ENCODE data around the gene UBTD1.

DNA sequence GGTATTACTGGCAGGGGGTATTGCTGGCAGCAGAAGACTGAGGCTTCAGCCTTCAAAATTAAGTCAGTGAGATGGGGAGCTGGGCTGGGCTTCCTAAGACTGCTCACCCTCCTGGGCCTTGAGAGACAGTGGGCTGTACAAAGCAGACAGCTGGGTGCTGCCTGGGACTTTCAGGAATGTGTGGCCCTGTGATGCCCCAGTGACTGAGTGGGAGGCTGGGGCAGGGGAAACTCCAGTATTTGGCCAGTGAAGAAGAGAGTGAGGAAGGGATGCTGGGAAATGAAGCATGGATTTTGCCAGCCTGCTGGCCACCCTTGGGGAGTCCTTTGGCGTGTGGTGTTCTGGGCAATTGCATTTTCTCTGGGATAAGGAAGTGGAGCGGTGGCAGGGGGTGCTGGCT, 74.3 kb downstream of the UBTD1 start:
- TF ChIP-seq, protein P1, sequence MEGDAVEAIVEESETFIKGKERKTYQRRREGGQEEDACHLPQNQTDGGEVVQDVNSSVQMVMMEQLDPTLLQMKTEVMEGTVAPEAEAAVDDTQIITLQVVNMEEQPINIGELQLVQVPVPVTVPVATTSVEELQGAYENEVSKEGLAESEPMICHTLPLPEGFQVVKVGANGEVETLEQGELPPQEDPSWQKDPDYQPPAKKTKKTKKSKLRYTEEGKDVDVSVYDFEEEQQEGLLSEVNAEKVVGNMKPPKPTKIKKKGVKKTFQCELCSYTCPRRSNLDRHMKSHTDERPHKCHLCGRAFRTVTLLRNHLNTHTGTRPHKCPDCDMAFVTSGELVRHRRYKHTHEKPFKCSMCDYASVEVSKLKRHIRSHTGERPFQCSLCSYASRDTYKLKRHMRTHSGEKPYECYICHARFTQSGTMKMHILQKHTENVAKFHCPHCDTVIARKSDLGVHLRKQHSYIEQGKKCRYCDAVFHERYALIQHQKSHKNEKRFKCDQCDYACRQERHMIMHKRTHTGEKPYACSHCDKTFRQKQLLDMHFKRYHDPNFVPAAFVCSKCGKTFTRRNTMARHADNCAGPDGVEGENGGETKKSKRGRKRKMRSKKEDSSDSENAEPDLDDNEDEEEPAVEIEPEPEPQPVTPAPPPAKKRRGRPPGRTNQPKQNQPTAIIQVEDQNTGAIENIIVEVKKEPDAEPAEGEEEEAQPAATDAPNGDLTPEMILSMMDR (IDR thresholded peaks at IDR 0.05 in 4 of 5, conservative IDR thresholded peaks at IDR 0.05 in 1 of 5): no peak
- TF ChIP-seq POLR2A (IDR thresholded peaks at IDR 0.05): no peak

Measured in gastrocnemius medialis (tissue), 4 donors.